Left ventricle myocardium inferior (tissue), 1 donor: ENCODE measurements around the gene PODNL1. TPM values are rescaled to one million over a fixed set of nuclear protein-coding genes. Genes with fewer than 3 reads are reported as not detected.
A peak's percentile ranks its signal among the peaks of the same experiment; 100 is the strongest.

ENCODE experiments used
- DNase-seq: peaks from one replicate; pipeline ENCODE4 v3.0.0-alpha.2; 2020
- H3K27ac ChIP-seq: fragments of 200-600 bp; replicated peaks from 2 replicates; pipeline ENCODE4 v1.8.0; 2021
- H3K27me3 ChIP-seq: fragments of 200-600 bp; 2 replicates; pipeline ENCODE4 v1.8.0; 2021; ENCODE audit warnings: low read depth
- H3K36me3 ChIP-seq: fragments of 200-600 bp; 2 replicates; pipeline ENCODE4 v1.8.0; 2021
- H3K4me1 ChIP-seq: fragments of 200-600 bp; 2 replicates; pipeline ENCODE4 v1.8.0; 2021
- H3K4me3 ChIP-seq: fragments of 200-600 bp; 2 replicates; pipeline ENCODE4 v1.8.0; 2021; ENCODE audit warnings: mild to moderate bottlenecking, moderate library complexity
- H3K9me3 ChIP-seq: fragments of 200-600 bp; replicated peaks from 2 replicates; pipeline ENCODE4 v1.8.0; 2021
- intact Hi-C: fragments of 100-400 bp; cut with micrococcal nuclease; formaldehyde crosslinking; loops from one replicate; pipeline ENCODE4 v1.11.0; 2022
- total RNA-seq: library from RNA; stranded (reverse); fragmentation: NEBNext Ultra II Directional; extraction: Animal tissue kit (Norgen Biotek cat#: 25700); gene quantifications from one replicate; pipeline ENCODE4 v1.2.1, GENCODE V29; 2021
- TF ChIP-seq, protein P1 (sequence below): fragments of 200-600 bp; IDR thresholded peaks from 2 replicates; pipeline ENCODE4 v1.8.0; 2021; ENCODE audit warnings: antibody characterized with exemption, mild to moderate bottlenecking, borderline replicate concordance
- donor health status: DM: no; HTN: yes; CAD: no; lungs with severe emphysema.

The PODNL1 gene
- total RNA-seq, 1 donor from 2014 or later, result 1.9 TPM

DNA sequence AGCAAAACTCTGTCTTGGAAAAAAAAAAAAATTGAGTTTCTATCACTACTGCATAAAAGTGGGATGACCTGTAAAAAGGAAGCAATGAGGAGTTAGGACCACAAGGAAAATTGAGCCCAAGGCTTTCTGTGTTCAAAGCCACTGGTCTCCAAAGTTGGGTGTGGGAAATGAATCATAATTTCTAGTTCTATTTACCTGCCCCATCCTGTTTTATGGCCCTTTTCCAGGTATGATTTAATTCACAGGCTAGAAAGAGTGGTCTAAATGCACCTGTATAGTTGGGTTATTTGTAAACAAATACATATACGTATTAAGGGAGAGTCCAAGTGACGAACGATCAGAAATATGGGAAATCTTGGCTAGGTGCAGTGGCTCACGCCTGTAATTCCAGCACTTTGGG lies 8.2 kb upstream of the PODNL1 start:
- TF ChIP-seq, protein P1, sequence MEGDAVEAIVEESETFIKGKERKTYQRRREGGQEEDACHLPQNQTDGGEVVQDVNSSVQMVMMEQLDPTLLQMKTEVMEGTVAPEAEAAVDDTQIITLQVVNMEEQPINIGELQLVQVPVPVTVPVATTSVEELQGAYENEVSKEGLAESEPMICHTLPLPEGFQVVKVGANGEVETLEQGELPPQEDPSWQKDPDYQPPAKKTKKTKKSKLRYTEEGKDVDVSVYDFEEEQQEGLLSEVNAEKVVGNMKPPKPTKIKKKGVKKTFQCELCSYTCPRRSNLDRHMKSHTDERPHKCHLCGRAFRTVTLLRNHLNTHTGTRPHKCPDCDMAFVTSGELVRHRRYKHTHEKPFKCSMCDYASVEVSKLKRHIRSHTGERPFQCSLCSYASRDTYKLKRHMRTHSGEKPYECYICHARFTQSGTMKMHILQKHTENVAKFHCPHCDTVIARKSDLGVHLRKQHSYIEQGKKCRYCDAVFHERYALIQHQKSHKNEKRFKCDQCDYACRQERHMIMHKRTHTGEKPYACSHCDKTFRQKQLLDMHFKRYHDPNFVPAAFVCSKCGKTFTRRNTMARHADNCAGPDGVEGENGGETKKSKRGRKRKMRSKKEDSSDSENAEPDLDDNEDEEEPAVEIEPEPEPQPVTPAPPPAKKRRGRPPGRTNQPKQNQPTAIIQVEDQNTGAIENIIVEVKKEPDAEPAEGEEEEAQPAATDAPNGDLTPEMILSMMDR, result no peak
- intact Hi-C loops, result no loop called here

DNA sequence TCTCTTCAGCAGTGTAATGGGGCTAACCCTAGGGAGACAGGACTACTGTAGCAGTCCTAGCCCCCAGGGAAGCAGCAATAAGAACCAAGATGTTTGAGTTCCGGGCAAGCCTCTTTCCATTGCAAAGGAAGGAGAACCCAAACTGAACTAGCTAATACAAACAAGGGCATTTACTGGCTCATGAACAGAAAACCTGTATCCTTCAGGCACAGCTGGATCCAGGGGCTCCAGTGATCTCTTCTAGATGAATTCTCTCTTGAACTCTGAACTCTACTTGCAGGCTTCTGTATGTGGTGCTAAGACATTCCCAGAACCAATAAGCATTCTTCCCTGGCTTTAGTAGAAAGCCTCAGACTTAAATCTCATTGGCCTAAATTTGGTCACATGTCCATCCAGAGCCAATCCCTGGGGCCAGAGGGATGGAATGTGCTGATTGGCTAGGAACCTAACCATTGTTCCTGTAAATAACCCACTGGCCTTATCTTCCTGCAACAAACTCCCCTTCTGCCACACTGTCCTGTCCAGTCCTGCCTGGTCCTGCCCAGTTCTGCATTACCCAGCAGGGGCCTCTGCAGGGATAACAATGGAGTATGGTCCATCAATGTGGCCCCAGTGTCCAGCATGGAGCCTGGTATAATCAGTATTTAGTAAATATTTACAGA lies 3.9 kb upstream of the PODNL1 start:
- no peaks in the 10 kb centered on the region for H3K9me3 ChIP-seq
- H3K27me3 ChIP-seq, result peaks cover 9% of the 10 kb centered on the region
- TF ChIP-seq, protein P1, result no peak
- intact Hi-C loops, result no loop called here
- DNase-seq, result no peak
- H3K4me1 ChIP-seq, result peaks cover 7% of the 10 kb centered on the region
- H3K27ac ChIP-seq, result no peak overlapping the region
- H3K4me3 ChIP-seq, result no peak overlapping the region
- no peaks in the 10 kb centered on the region for H3K36me3 ChIP-seq

More for the DNA sequence above, 8.2 kb upstream of the PODNL1 start:
- H3K4me1 ChIP-seq, result no peaks in the 10 kb centered on the region
- H3K9me3 ChIP-seq, result no peaks in the 10 kb centered on the region
- no peak overlapping the region for H3K27ac ChIP-seq
- no peak for DNase-seq
- no peak overlapping the region for H3K4me3 ChIP-seq
- H3K36me3 ChIP-seq, result no peaks in the 10 kb centered on the region
- no peaks in the 10 kb centered on the region for H3K27me3 ChIP-seq

DNA sequence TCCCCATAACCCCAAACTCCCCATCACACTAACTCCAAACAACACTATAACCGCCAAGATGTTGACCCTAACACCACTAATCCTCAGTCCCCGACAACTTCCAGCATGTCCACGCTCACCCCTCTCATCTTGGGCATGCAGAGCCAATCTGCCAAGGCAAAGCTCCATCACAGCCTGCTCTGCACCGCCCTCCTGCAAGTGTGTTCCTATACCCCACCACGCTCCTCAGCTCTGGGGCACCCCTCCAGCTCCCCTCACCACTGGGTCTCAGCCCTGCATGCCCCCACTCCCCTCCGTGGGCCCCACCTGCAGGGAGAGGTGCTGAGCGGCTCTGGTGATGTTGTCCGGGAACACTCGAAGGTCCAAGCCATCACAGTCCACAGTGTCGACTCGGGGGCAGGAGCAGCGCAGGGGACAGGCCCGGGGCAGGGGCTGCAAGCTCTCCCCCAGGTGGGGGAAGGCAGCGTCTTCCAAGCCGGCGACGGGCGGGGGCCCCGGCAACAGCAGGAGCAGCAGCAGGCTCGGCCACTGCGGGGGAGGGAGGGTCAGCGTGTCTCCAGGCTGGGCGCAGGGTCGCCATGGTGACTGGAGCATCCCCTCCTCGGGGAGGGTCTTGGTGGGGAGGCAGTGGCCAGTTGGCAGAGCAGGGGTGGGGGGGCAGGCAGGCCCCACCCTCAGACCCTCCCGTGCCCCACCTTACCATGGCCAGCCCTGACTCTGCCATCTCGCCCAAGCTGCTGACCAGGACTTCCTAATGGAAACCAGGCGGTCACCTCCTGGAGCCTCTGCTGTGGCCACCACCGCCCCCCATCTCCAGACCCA lies 527 bp downstream of the PODNL1 start:
- Histone ChIP-seq H3K27me3 (peaks cover 28% of the 10 kb centered on the region), H3K4me3 (peak overlapping the region; percentile 27), H3K36me3 (no peaks in the 10 kb centered on the region), H3K27ac (no peak overlapping the region), H3K9me3 (no peaks in the 10 kb centered on the region), H3K4me1 (peaks cover 7% of the 10 kb centered on the region)
- intact Hi-C loops, result no loop called here
- no peak for DNase-seq
- TF ChIP-seq, protein P1, result no peak

DNA sequence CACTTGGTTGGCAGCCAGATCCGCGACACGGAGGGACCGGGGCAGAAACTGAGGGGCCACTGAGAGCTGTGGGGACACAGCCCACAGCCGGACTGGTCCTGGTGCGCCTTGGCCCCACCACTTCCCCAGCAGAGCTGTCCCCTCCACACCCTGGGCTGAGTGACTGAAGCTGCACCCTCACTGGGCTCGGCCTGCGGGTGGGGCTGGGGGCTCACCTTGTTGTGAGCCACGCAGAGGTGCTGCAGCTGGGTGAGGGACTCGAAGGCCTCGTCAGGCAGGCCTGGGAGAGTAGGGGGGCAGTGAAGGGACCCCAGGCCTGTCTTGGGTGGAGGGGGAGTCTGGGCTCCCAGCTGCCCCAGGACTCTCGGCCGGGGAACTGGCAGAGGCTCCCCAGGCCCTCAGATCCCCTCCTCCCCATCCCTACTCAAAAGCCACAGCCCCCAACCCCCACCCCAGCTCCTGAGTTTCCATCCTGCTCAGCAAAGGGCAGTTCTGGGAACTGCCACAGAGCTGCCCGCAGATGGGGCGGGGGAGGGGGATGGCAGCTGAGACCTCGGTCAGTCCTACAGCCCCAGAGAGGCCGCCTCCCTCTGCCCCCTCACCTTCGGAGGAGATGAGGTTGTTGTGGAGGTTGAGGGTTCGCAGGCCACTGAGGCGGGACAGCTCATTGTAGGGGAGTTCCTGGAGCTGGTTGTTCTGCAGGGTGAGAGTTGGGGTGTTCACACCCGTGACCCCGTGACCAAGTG lies 2.3 kb downstream of the PODNL1 start:
- H3K27me3 ChIP-seq, result peaks cover 28% of the 10 kb centered on the region
- no peak for DNase-seq

DNA sequence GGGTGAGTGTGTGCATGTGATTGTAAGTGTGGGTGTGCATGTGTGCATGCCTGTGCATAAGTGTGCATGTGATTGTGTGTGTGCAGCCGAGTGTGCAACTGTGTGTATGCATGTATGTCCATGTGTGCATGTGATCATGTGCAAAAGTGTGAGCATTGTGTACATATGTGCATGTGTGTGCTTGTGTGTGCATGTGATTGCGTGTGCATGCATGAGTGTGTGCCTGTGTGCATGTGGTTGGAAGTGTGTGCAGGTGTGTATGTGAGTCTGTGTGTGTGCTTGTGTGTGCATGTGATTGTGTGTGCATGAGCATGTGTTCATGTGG lies 3.5 kb downstream of the PODNL1 start:
- TF ChIP-seq, protein P1, result no peak
- peaks cover 7% of the 10 kb centered on the region for H3K4me1 ChIP-seq
- H3K36me3 ChIP-seq, result peaks cover 3% of the 10 kb centered on the region
- peaks cover 28% of the 10 kb centered on the region for H3K27me3 ChIP-seq
- DNase-seq, result no peak
- intact Hi-C loops, result no loop called here
- H3K4me3 ChIP-seq, result no peak overlapping the region
- no peaks in the 10 kb centered on the region for H3K9me3 ChIP-seq
- H3K27ac ChIP-seq, result no peak overlapping the region

More for the DNA sequence above, 2.3 kb downstream of the PODNL1 start:
- Histone ChIP-seq H3K9me3 (no peaks in the 10 kb centered on the region), H3K27ac (no peak overlapping the region), H3K36me3 (peaks cover 3% of the 10 kb centered on the region), H3K4me1 (peaks cover 7% of the 10 kb centered on the region), H3K4me3 (no peak overlapping the region)
- intact Hi-C loops, result no loop called here
- TF ChIP-seq, protein P1, result no peak
